Fibroblast of pulmonary artery (primary cell): ENCODE measurements around the gene MAT2A.

Experiments used
- DNase-seq: peaks from one replicate; pipeline ENCODE4 v3.0.0-alpha.2; 2010; ENCODE audit warnings: low read depth
- H3K4me3 ChIP-seq: replicated peaks from 2 replicates; pipeline ENCODE4 v1.5.1; 2011; ENCODE audit warnings: low read depth, mild to moderate bottlenecking, control low read depth, low read length, moderate library complexity
- TF ChIP-seq, protein P1 (sequence below): IDR thresholded peaks from 2 replicates; pipeline ENCODE4 v1.5.1; 2011; ENCODE audit warnings: mild to moderate bottlenecking, control low read depth, low read length, inconsistent platforms; ENCODE audit errors: missing control alignments

Gene MAT2A

GRCh38 chr2:85514323-85514722 is 24.6 kb upstream of the MAT2A start:
- DNase-seq, result no peak
- H3K4me3 ChIP-seq, result no peak overlapping the region
- TF ChIP-seq, protein P1, sequence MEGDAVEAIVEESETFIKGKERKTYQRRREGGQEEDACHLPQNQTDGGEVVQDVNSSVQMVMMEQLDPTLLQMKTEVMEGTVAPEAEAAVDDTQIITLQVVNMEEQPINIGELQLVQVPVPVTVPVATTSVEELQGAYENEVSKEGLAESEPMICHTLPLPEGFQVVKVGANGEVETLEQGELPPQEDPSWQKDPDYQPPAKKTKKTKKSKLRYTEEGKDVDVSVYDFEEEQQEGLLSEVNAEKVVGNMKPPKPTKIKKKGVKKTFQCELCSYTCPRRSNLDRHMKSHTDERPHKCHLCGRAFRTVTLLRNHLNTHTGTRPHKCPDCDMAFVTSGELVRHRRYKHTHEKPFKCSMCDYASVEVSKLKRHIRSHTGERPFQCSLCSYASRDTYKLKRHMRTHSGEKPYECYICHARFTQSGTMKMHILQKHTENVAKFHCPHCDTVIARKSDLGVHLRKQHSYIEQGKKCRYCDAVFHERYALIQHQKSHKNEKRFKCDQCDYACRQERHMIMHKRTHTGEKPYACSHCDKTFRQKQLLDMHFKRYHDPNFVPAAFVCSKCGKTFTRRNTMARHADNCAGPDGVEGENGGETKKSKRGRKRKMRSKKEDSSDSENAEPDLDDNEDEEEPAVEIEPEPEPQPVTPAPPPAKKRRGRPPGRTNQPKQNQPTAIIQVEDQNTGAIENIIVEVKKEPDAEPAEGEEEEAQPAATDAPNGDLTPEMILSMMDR, result no peak

DNA sequence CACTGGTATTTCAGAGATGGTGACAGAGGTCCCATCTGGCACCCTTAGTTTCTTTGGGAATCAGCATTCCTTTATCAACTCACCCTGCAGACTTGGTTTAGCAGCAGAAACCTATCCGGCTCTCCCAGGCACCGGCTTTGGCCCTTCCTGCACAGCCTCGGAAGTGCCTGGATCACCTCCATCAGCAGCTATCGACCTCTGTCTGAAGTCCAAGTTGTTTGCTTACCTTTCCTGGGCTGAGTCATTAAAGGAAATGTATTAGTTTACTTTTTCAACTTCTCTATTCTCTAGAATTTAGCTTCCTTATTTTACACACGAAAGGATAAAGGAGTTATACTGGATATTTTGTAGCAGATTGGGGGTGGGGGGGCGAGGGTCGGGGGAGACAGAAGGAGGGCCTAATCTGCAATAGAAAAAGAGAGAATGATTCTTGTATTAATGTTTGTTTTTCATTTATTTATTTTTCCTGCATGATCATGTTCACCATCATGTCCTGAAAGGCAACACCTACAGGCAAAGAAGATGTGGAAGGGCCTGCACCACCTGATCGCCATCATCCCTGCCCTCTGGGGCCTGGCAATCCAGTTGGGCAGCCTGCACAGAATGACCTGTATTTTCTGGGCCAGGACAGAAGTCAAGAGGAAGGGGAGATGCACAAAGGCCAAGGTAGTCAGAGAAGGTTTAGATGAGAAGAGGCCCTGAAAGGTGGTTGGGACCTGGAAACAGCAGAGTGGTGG is 22.1 kb upstream of the MAT2A start:
- DNase-seq, result no peak
- TF ChIP-seq, protein P1, result no peak
- H3K4me3 ChIP-seq, result no peak overlapping the region

- no peak overlapping the region for H3K4me3 ChIP-seq
- TF ChIP-seq, protein P1, result no peak
- no peak for DNase-seq
Measured at GRCh38 chr2:85522090-85522647, 16.8 kb upstream of the MAT2A start.

DNA sequence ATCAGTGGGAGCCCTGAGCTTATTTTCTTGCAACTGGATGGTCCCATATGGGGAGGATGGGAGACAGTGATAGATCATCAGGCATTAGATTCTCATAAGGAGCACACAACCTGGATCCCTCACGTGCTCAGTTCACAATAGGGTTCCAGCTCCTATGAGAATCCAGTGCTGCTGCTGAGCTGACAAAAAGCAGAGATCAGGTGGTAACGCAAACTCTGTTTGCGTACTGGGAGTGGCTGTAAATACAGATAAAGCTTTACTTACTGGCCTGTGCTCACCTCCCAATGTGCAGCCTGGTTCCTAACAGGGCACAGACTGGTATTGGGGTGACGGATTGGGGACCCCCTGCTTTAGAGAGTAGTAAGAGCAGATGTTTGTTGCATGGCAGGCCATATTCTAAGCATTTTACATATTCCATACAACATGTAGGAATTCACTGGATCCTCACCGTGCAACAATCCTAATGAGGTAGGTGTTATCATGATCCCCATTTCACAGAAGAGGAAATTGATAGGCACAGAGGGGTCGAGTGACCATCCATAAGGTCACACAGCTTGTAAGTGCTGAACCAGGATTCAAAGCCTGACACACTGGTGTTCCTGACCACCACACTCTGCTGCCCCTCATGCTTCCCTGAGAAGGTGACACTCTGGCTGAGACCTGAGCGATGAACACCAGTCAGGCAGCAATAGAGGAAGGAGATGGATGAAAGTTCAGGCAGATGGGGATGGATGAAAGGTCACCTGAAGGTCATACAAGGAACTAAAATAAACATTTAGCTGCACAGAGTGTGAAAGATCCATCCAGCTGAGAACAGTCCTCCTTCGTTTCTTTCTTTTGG is 15.7 kb upstream of the MAT2A start:
- no peak overlapping the region for H3K4me3 ChIP-seq
- DNase-seq, result no peak
- TF ChIP-seq, protein P1, result no peak

DNA sequence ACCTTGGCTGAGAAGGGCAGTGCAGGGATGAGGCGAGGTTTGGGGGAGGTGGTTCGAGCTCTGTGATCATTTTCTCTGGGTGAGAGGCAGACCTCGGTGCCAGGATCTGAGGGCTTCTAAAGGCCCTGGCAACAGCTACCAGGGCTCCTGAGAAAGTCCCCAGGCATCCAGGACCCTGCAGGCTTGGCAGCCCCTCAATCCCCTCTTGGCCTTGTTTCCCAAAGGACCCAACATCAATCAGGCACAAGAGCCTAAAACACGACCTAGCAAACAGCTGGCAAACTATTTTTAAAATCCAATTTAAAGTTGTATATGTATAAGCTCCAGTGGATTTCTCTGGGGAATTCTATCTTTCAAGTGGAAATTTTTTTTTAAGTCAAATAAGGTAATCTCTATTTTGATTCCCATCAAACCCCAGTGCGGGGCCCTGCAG is 15.0 kb upstream of the MAT2A start:
- no peak overlapping the region for H3K4me3 ChIP-seq
- no peak for DNase-seq
- TF ChIP-seq, protein P1, result no peak

- no peak overlapping the region for H3K4me3 ChIP-seq
- TF ChIP-seq, protein P1, result no peak
- no peak for DNase-seq
Measured at GRCh38 chr2:85524336-85524908, 14.5 kb upstream of the MAT2A start.
